Colonic mucosa (tissue), 4 donors: ENCODE results near the gene GNB1L. TPM values are rescaled to one million over a fixed set of nuclear protein-coding genes. Genes with fewer than 3 reads are reported as not detected.
"Not testable (repeated sequence)": the region's sequence is repeated elsewhere in the genome, so short reads cannot be mapped to it uniquely, and the experiment has no call there.

Experiments
- DNase-seq: peaks from one replicate; pipeline ENCODE4 v3.0.0-alpha.2; 2020
- H3K27ac ChIP-seq: fragments of 200-600 bp; one replicate; pipeline ENCODE4 v1.8.0; 2021
- H3K27me3 ChIP-seq: fragments of 200-600 bp; one replicate; pipeline ENCODE4 v1.8.0; 2021
- H3K36me3 ChIP-seq: fragments of 200-600 bp; one replicate; pipeline ENCODE4 v1.8.0; 2021
- H3K4me1 ChIP-seq: fragments of 200-600 bp; one replicate; pipeline ENCODE4 v1.8.0; 2021; ENCODE audit warnings: mild to moderate bottlenecking
- H3K4me3 ChIP-seq: fragments of 200-600 bp; one replicate; pipeline ENCODE4 v1.8.0; 2021
- H3K9ac ChIP-seq, 2 donors: one replicate each; pipeline ENCODE4 v1.7.0; 2013; ENCODE audit warnings: control low read depth in 2 of 2, low read depth in 2 of 2, low read length in 2 of 2
- H3K9me3 ChIP-seq: fragments of 200-600 bp; one replicate; pipeline ENCODE4 v1.8.0; 2021
- intact Hi-C: fragments of 100-400 bp; cut with DNase I; formaldehyde crosslinking; loops from one replicate; pipeline ENCODE4 v1.14.1; 2022
- total RNA-seq, 2 donors: library from RNA; stranded (reverse); fragmentation: NEBNext Ultra II Directional in 1 of 2; extraction: Animal tissue kit (Norgen Biotek cat#: 25700) in 1 of 2; gene quantifications; one replicate each; pipeline ENCODE4 v1.2.1, GENCODE V29; 2021
- TF ChIP-seq, protein P1 (sequence below): fragments of 200-600 bp; IDR thresholded peaks from one replicate; pipeline ENCODE4 v1.8.0; 2022; ENCODE audit warnings: antibody characterized with exemption, mild to moderate bottlenecking
- donor health status: healthy.
- donor health status: DM: no; HTN: no; CAD: no.
- donor health status: DM: no; HTN: no; CAD: no.

Gene GNB1L
- total RNA-seq, 2 donors from 2014 or later: 4.4 to 10.2 TPM

DNA sequence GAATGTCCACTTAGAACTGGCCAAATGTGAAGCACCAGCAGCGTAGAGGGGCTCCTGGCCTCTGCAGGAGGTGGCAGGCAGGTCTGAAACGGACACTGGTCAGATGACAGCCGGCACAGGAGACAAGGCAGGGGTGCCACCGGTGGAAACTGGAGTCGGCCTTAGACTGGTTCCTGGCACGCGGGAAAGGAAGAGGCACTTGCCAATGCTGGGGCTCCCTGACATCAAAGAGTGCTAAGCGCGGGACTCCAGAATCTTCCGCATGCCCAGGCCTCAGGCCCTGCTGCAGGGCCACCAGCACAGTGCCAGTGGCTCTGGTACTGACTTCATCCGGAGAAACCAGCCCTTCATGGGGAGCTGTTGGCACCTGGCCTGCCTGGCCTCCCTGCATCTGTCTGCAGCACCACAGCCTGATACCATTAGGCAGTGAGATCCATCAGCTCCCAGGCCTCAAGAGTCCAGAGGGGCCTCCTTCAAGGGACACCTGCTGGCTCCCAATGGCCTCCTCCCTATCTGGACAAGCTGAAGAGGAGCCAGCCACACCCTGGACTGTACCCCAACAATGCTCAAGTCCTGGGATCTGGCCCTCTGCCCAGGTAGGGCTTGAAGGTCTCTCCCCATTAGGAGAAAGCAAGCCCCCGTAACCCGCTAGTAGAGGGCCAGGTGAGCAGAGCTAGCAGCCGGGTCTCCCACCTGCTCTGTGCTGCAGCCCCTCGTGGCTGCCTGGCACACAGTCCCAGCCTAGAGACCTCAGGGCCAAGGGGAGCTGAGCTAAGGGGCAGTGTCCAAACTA, 29.7 kb upstream of the GNB1L start:
- intact Hi-C loops: no loop called here
- H3K4me3 ChIP-seq: no peak overlapping the region
- no peaks in the 10 kb centered on the region for H3K4me1 ChIP-seq
- TF ChIP-seq, protein P1, sequence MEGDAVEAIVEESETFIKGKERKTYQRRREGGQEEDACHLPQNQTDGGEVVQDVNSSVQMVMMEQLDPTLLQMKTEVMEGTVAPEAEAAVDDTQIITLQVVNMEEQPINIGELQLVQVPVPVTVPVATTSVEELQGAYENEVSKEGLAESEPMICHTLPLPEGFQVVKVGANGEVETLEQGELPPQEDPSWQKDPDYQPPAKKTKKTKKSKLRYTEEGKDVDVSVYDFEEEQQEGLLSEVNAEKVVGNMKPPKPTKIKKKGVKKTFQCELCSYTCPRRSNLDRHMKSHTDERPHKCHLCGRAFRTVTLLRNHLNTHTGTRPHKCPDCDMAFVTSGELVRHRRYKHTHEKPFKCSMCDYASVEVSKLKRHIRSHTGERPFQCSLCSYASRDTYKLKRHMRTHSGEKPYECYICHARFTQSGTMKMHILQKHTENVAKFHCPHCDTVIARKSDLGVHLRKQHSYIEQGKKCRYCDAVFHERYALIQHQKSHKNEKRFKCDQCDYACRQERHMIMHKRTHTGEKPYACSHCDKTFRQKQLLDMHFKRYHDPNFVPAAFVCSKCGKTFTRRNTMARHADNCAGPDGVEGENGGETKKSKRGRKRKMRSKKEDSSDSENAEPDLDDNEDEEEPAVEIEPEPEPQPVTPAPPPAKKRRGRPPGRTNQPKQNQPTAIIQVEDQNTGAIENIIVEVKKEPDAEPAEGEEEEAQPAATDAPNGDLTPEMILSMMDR: no peak
- no peaks in the 10 kb centered on the region for H3K27me3 ChIP-seq
- no peaks in the 10 kb centered on the region for H3K36me3 ChIP-seq
- no peaks in the 10 kb centered on the region for H3K9me3 ChIP-seq
- no peak overlapping the region for H3K27ac ChIP-seq
- no peak overlapping the region for H3K9ac ChIP-seq
- no peak for DNase-seq

DNA sequence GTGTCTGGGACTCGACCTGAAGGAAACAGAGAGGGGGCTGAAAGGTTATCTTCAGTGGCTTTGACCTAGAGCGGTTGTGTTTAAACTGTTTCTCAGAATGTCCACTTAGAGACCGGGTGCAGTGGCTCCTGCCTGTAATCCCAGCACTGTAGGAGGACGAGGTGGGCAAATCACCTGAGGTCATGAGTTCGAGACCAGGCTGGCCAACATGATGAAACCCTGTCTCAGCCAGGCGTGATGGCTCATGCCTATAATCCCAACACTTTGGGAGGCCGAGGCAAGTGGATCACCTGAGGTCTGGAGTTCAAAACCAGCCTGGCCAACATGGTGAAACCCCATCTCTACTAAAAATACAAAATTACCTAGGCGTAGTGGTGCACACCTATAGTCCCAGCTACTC, 28.8 kb upstream of the GNB1L start:
- H3K9me3 ChIP-seq, DNase-seq, H3K4me1 ChIP-seq, H3K9ac ChIP-seq, H3K4me3 ChIP-seq, H3K36me3 ChIP-seq, H3K27me3 ChIP-seq, intact Hi-C loops, H3K27ac ChIP-seq: not testable (repeated sequence)

DNA sequence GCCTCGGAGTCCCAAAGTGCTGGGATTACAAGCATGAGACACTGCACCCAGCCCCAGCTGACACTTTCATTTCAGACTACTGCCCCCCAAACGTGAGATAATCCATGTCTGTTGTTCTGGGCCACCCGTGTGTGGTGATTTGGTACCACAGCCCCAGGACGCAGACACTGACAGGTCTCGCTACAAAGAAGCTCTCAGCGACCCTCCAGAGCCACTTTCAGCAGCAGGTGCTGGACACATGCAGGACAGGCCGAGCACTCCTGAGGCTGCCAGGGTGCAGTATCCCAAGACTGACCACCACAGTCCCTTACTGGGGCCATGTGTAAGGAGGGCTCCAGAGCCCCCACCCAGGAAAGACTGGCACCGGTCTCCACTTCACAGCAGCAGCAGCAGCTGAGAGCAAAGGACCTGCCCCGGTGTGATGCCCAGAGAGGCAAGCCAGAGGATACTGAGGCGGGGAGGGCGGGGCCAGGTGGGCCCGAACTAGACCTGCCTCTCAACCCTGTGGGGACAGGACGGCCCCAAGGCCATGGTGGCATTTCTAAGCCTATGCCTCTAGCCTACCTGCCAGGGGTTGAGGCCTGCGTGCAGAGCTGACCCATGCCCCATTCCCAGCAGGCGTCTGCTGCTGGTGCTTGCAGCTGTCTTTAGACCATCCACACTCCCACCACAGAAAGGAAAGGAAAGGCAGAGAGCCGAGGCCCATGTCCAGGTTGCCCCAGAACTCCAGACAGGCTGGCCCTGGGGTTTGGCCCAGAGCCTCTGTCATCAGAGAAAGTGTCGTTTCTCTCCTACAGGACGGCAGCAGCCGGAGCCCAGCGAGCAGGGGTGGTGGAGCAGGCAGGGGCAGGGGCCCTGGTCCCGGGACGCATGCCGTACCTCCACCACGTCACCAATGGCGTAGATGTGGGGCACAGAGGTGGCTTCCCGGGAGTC, 28.0 kb upstream of the GNB1L start:
- Histone ChIP-seq H3K9ac (no peak overlapping the region), H3K27ac (no peak overlapping the region), H3K9me3 (no peaks in the 10 kb centered on the region), H3K4me3 (no peak overlapping the region), H3K36me3 (no peaks in the 10 kb centered on the region), H3K4me1 (no peaks in the 10 kb centered on the region), H3K27me3 (no peaks in the 10 kb centered on the region)
- intact Hi-C loops: no loop called here
- TF ChIP-seq, protein P1: no peak
- peak; percentile 16 for DNase-seq

DNA sequence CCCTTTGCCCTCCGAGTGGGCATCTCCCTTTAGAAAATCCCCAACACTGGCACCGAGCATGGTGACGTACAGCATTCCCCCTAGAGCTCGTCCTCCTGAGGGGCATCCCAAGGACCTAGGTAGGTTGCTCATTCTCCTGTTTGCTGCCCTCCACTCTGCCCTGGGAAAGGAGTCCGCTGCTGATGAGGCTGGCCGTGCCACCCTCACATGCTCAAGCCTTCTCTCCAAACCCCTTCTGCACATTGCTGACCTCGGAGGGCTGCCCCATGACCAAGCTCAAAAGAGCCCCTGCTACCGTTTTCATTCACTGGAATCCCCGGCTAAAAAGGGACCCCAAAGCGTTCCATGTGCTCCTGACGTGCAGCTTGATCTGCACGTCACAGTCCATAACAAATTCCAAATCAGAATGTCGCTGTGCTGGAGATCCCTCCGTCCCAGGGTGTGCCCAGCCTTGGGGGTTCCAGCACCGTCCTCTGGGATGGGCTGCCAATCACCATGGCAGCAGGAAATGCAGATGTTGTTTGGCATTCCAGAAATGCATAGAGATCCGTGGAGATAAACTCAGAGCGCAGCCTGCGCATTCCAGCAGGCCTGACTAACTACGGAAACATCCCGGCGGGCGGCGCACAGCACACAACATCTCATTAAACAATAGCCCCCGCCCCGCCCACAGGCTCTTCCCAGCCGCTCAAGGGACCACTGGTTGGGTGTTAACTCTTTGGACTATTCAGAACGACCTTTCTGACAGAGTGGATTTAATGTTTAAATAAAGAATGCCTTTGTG, 26.3 kb upstream of the GNB1L start:
- TF ChIP-seq, protein P1: no peak
- Histone ChIP-seq H3K4me3 (no peak overlapping the region), H3K36me3 (no peaks in the 10 kb centered on the region), H3K27me3 (no peaks in the 10 kb centered on the region), H3K27ac (no peak overlapping the region), H3K9me3 (no peaks in the 10 kb centered on the region), H3K4me1 (no peaks in the 10 kb centered on the region), H3K9ac (no peak overlapping the region)
- intact Hi-C loops: no loop called here
- DNase-seq: peak; percentile 22

DNA sequence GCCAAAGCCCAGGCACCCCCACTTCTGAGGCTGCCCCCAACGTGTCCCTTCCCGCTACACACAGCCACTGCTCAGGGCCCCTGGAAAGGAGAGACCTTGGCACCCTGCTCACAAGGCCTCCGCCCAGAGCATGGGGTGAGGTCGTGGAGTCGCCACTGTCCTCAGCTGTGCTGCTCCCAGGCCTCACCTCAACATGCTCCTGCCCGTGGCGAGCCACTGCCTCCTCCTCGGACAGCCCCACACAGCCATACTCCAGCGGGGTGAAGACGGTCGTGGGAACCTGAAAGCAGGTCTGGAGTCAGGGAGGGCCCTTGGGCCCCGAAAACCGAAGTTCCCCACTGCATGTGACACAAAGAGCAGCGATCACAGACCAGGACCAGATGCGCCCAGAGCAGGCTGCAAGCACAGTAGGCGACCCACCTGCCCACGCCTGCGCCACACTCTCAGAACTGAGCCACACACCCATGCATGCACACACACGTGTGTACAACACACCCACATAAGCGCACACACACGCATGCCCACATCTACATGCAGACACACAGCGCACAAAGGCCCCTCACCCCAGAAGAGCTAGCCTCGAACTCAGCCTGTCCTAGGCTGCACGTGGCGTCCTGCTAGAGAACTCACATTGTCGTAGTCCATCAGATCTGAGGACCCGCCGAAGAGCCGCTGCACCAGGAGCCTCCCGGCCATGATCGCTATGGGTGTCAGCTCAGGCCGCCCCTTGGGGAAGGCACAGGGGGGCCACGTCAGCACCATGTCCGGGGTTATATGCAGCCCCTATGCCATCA, 25.5 kb upstream of the GNB1L start:
- TF ChIP-seq, protein P1: no peak
- Histone ChIP-seq H3K4me3 (no peak overlapping the region), H3K36me3 (no peaks in the 10 kb centered on the region), H3K9ac (no peak overlapping the region), H3K9me3 (no peaks in the 10 kb centered on the region), H3K4me1 (no peaks in the 10 kb centered on the region), H3K27ac (no peak overlapping the region), H3K27me3 (no peaks in the 10 kb centered on the region)
- no peak for DNase-seq
- intact Hi-C loops: no loop called here
